Measurements from ENCODE around the gene ZBTB7C. TPM values are rescaled to one million over a fixed set of nuclear protein-coding genes. Genes with fewer than 3 reads are reported as not detected.

The ZBTB7C gene
- total RNA-seq, 2 experiments from 2014 or later, result not detected

GRCh38 chr18:48418539-48419276 lies 9.5 kb upstream of the ZBTB7C start:
- Mint-ChIP-seq H3K9me3 (peaks cover 5% of the 10 kb centered on the region), H3K27ac (no peak overlapping the region)
- CTCF ChIA-PET, result interaction anchor here (3.9 kb wide), 1 partner anchor 26 kb away, joined by 18 read pairs; no protein-coding TSS in a partner anchor

GRCh38 chr18:48417985-48418384 lies 8.8 kb upstream of the ZBTB7C start:
- no peaks in the 10 kb centered on the region for H3K36me3 Mint-ChIP-seq (ENCODE audit: low read depth)
- ATAC-seq (no peak), DNase-seq (no peak)
- H3K4me1 Mint-ChIP-seq (ENCODE audit: low read depth), result peaks cover 2% of the 10 kb centered on the region
- ChIA-PET POLR2A (no interaction called here), CTCF (interaction anchor here (3.9 kb wide), 1 partner anchor 27 kb away, joined by 18 read pairs; no protein-coding TSS in a partner anchor)
- peaks cover 5% of the 10 kb centered on the region for H3K9me3 Mint-ChIP-seq
- intact Hi-C loops (cut with micrococcal nuclease), result no loop called here
- TF ChIP-seq CTCF (IDR thresholded peaks at IDR 0.05), result no peak
- H3K27me3 Mint-ChIP-seq, result peaks cover 66% of the 10 kb centered on the region
- H3K27ac Mint-ChIP-seq, result no peak overlapping the region
- no peak overlapping the region for H3K4me3 Mint-ChIP-seq

More at GRCh38 chr18:48418539-48419276, 9.5 kb upstream of the ZBTB7C start:
- Mint-ChIP-seq H3K27me3 (peaks cover 67% of the 10 kb centered on the region), H3K36me3 (ENCODE audit: low read depth) (no peaks in the 10 kb centered on the region), H3K4me1 (ENCODE audit: low read depth) (peaks cover 2% of the 10 kb centered on the region), H3K4me3 (no peak overlapping the region)
- POLR2A ChIA-PET, result no interaction called here
- intact Hi-C loops (cut with micrococcal nuclease), result no loop called here
- no peak for ATAC-seq
- no peak for TF ChIP-seq CTCF (IDR thresholded peaks at IDR 0.05)
- no peak for DNase-seq

- no peak for TF ChIP-seq CTCF (IDR thresholded peaks at IDR 0.05)
- no peaks in the 10 kb centered on the region for H3K36me3 Mint-ChIP-seq (ENCODE audit: low read depth)
- DNase-seq, result no peak
- no peak overlapping the region for H3K4me3 Mint-ChIP-seq
- POLR2A ChIA-PET, result interaction anchor here (0.6 kb wide), 1 partner anchor 8 kb away, joined by 3 read pairs; no protein-coding TSS in a partner anchor
- no peak for ATAC-seq
- no peaks in the 10 kb centered on the region for H3K9me3 Mint-ChIP-seq
- CTCF ChIA-PET, result interaction anchor here (1.2 kb wide), 1 partner anchor 32 kb away, joined by 4 read pairs; no protein-coding TSS in a partner anchor
- H3K4me1 Mint-ChIP-seq (ENCODE audit: low read depth), result peaks cover 6% of the 10 kb centered on the region
- H3K27ac Mint-ChIP-seq, result no peak overlapping the region
- H3K27me3 Mint-ChIP-seq, result peaks cover 64% of the 10 kb centered on the region
- intact Hi-C loops (cut with micrococcal nuclease), result no loop called here
Measured at GRCh38 chr18:48413342-48413741, 4.2 kb upstream of the ZBTB7C start.

- DNase-seq, result peak; percentile 47
- intact Hi-C loops (cut with micrococcal nuclease), result no loop called here
Measured at GRCh38 chr18:48412339-48412929, 3.3 kb upstream of the ZBTB7C start.

More at GRCh38 chr18:48412339-48412929, 3.3 kb upstream of the ZBTB7C start:
- ChIA-PET POLR2A (interaction anchor here (0.8 kb wide), 1 partner anchor 31 kb away, joined by 3 read pairs; no protein-coding TSS in a partner anchor), CTCF (interaction anchor here (1.0 to 1.3 kb wide), 3 partner anchors 9 to 18 kb away, joined by 3 read pairs; no protein-coding TSS in a partner anchor)
- H3K4me1 Mint-ChIP-seq (ENCODE audit: low read depth), result peaks cover 11% of the 10 kb centered on the region
- H3K36me3 Mint-ChIP-seq (ENCODE audit: low read depth), result no peaks in the 10 kb centered on the region
- H3K4me3 Mint-ChIP-seq, result no peak overlapping the region
- TF ChIP-seq CTCF (IDR thresholded peaks at IDR 0.05), result peak; percentile 64
- no peak for ATAC-seq
- H3K9me3 Mint-ChIP-seq, result no peaks in the 10 kb centered on the region
- no peak overlapping the region for H3K27ac Mint-ChIP-seq
- H3K27me3 Mint-ChIP-seq, result peaks cover 67% of the 10 kb centered on the region

Measured in activated CD8-positive, alpha-beta T cell treated with anti-CD3 and anti-CD28 coated beads for 36 hours (primary cell).